H1 (cell line): ENCODE results near the gene FPGS.

Experiments
- CEBPB ChIP-seq: IDR thresholded peaks from 2 replicates; pipeline ENCODE4 v1.6.1; 2012; ENCODE audit warnings: low read depth, low read length
- CREB1 ChIP-seq: IDR thresholded peaks from 2 replicates; pipeline ENCODE4 v1.6.1; 2012; ENCODE audit warnings: inconsistent platforms
- CTCF ChIP-seq, 3 experiments: IDR thresholded peaks; 1 replicate in 2 of 3; 2 replicates in 1 of 3; pipeline versions ENCODE4 v1.5.1 to v1.6.1; 2011; ENCODE audit warnings: low read length in 3 of 3, mild to moderate bottlenecking in 3 of 3, inconsistent platforms in 2 of 3, low read depth in 1 of 3, moderate library complexity in 1 of 3; ENCODE audit not compliant: insufficient read depth in 1 of 3; ENCODE audit errors: control extremely low read depth in 1 of 3
- EZH2 ChIP-seq: fragments of 200-600 bp; sonication (generic); IDR thresholded peaks from 2 replicates; pipeline ENCODE4 v1.7.1; 2012; ENCODE audit warnings: low read depth, mild to moderate bottlenecking, moderate library complexity, low read length, inconsistent platforms; ENCODE audit not compliant: severe bottlenecking
- MAFK ChIP-seq: IDR thresholded peaks from 2 replicates; pipeline ENCODE4 v1.6.1; 2012; ENCODE audit warnings: low read depth, mild to moderate bottlenecking, improper control_type of control experiment, low read length
- MAX ChIP-seq: IDR thresholded peaks from 2 replicates; pipeline ENCODE4 v1.6.1; 2012; ENCODE audit warnings: inconsistent platforms
- POLR2AphosphoS5 ChIP-seq: IDR thresholded peaks from 2 replicates; pipeline ENCODE4 v1.6.1; 2011; ENCODE audit warnings: low read depth, low read length
- RFX5 ChIP-seq: IDR thresholded peaks from 2 replicates; pipeline ENCODE4 v1.6.1; 2011; ENCODE audit warnings: low read depth, low read length, improper control_type of control experiment, borderline replicate concordance
- TEAD4 ChIP-seq: IDR thresholded peaks from 2 replicates; pipeline ENCODE4 v1.6.1; 2012; ENCODE audit warnings: low read depth, low read length, inconsistent platforms, mixed read lengths
- YY1 ChIP-seq: IDR thresholded peaks from 2 replicates; pipeline ENCODE4 v1.6.1; 2011; ENCODE audit warnings: low read depth, mild to moderate bottlenecking, low read length
- ZNF274 ChIP-seq: IDR thresholded peaks from 2 replicates; pipeline ENCODE4 v1.7.0; 2012; ENCODE audit warnings: low read length, borderline replicate concordance; ENCODE audit errors: extremely low read depth

- TF ChIP-seq CREB1 (no peak), CTCF (IDR thresholded peaks at IDR 0.05; ENCODE audit: control extremely low read depth in 1 of 3, insufficient read depth in 1 of 3, low read depth in 1 of 3, low read length in 3 of 3) (no peak), CEBPB (no peak), MAX (no peak), POLR2AphosphoS5 (no peak), MAFK (no peak), EZH2 (no peak), RFX5 (no peak), YY1 (no peak), ZNF274 (no peak), TEAD4 (no peak)
Observed at GRCh38 chr9:127772603-127773002, 30.1 kb upstream of the FPGS start.
